ENCODE results near the gene TTC31.

TTC31 gene

GRCh38 chr2:74502147-74502719, 19.4 kb downstream of the TTC31 start:
- H3K9me3 Mint-ChIP-seq: no peaks in the 10 kb centered on the region
- peak overlapping the region; percentile 61 to 83 (median 63) for H3K27ac Mint-ChIP-seq
- peak overlapping the region; percentile 77 to 87 (median 81) for H3K4me3 Mint-ChIP-seq
- peaks cover 96% of the 10 kb centered on the region for H3K27me3 Mint-ChIP-seq (ENCODE audit: low read depth)
- H3K4me1 Mint-ChIP-seq: peaks cover 60% of the 10 kb centered on the region
- peaks cover 27% of the 10 kb centered on the region for H3K36me3 Mint-ChIP-seq (ENCODE audit: low read depth)
- TF ChIP-seq CTCF (IDR thresholded peaks at IDR 0.05; ENCODE audit: unreplicated experiment in 3 of 3): no peak

- no peaks in the 10 kb centered on the region for H3K9me3 Mint-ChIP-seq
- H3K4me3 Mint-ChIP-seq: peak overlapping the region; percentile 77 to 87 (median 81)
- H3K27ac Mint-ChIP-seq: peak overlapping the region; percentile 61 to 83 (median 63)
- H3K36me3 Mint-ChIP-seq (ENCODE audit: low read depth): peaks cover 31% of the 10 kb centered on the region
- no peak for TF ChIP-seq CTCF (IDR thresholded peaks at IDR 0.05; ENCODE audit: unreplicated experiment in 3 of 3)
- peaks cover 95% of the 10 kb centered on the region for H3K27me3 Mint-ChIP-seq (ENCODE audit: low read depth)
- peaks cover 64% of the 10 kb centered on the region for H3K4me1 Mint-ChIP-seq
Observed at GRCh38 chr2:74502720-74503505, 20.0 kb downstream of the TTC31 start.

GRCh38 chr2:74503506-74504475, 20.9 kb downstream of the TTC31 start:
- Mint-ChIP-seq H3K27ac (peak overlapping the region; percentile 6 to 73 (median 61)), H3K4me1 (peaks cover 61% of the 10 kb centered on the region), H3K36me3 (ENCODE audit: low read depth) (peaks cover 31% of the 10 kb centered on the region), H3K9me3 (no peaks in the 10 kb centered on the region), H3K27me3 (ENCODE audit: low read depth) (peaks cover 95% of the 10 kb centered on the region), H3K4me3 (peak overlapping the region; percentile 77 to 87 (median 81))
- no peak for TF ChIP-seq CTCF (IDR thresholded peaks at IDR 0.05; ENCODE audit: unreplicated experiment in 3 of 3)

GRCh38 chr2:74504591-74504990, 21.7 kb downstream of the TTC31 start:
- Mint-ChIP-seq H3K4me3 (peak overlapping the region; percentile 77 to 87 (median 81)), H3K4me1 (peaks cover 56% of the 10 kb centered on the region), H3K27ac (peak overlapping the region; percentile 6 to 73 (median 12)), H3K9me3 (no peaks in the 10 kb centered on the region), H3K27me3 (ENCODE audit: low read depth) (peaks cover 95% of the 10 kb centered on the region), H3K36me3 (ENCODE audit: low read depth) (peaks cover 31% of the 10 kb centered on the region)
- no peak for TF ChIP-seq CTCF (IDR thresholded peaks at IDR 0.05; ENCODE audit: unreplicated experiment in 3 of 3)

- Mint-ChIP-seq H3K4me1 (peaks cover 55% of the 10 kb centered on the region), H3K9me3 (no peaks in the 10 kb centered on the region), H3K4me3 (peak overlapping the region; percentile 77 to 99 (median 81)), H3K27ac (no peak overlapping the region), H3K36me3 (ENCODE audit: low read depth) (peaks cover 31% of the 10 kb centered on the region), H3K27me3 (ENCODE audit: low read depth) (peaks cover 95% of the 10 kb centered on the region)
- TF ChIP-seq CTCF (IDR thresholded peaks at IDR 0.05; ENCODE audit: unreplicated experiment in 3 of 3): no peak
Observed at GRCh38 chr2:74505448-74506246, 22.8 kb downstream of the TTC31 start.

Data from nephron (organoid).